Activated CD8-positive, alpha-beta T cell treated with anti-CD3 and anti-CD28 coated beads for 36 hours (primary cell): ENCODE results near the gene SEMA3B. TPM values are rescaled to one million over a fixed set of nuclear protein-coding genes. Genes with fewer than 3 reads are reported as not detected.

Experiments used
- ATAC-seq: fragments of 200-7000 bp; cut with Tn5 transposase; one replicate; pipeline ENCODE4 v1.10.0; 2021; ENCODE audit warnings: mild to moderate bottlenecking, moderate library complexity
- CTCF ChIA-PET: fragments of 350-600 bp; sonication (Branson Sonifier 250); formaldehyde crosslinking; loops from one replicate; lab custom pipeline; 2021; ENCODE audit warnings: antibody characterized with exemption; lab: Charles Lee
- POLR2A ChIA-PET: fragments of 350-600 bp; sonication (Branson Sonifier 250); formaldehyde crosslinking; loops from one replicate; lab custom pipeline; 2021; ENCODE audit warnings: antibody characterized with exemption; lab: Charles Lee
- DNase-seq: peaks from one replicate; pipeline ENCODE4 v3.0.0-alpha.2; 2020
- H3K27ac Mint-ChIP-seq: one replicate; pipeline ENCODE4 v1.8.0; 2021; ENCODE audit warnings: mild to moderate bottlenecking, mixed read lengths
- H3K27me3 Mint-ChIP-seq: one replicate; pipeline ENCODE4 v1.8.0; 2021; ENCODE audit warnings: mixed read lengths
- H3K36me3 Mint-ChIP-seq: one replicate; pipeline ENCODE4 v1.8.0; 2021; ENCODE audit warnings: low read depth, mixed read lengths
- H3K4me1 Mint-ChIP-seq: one replicate; pipeline ENCODE4 v1.8.0; 2021; ENCODE audit warnings: low read depth, mixed read lengths
- H3K4me3 Mint-ChIP-seq: one replicate; pipeline ENCODE4 v1.8.0; 2021; ENCODE audit warnings: mild to moderate bottlenecking, moderate library complexity, mixed read lengths
- H3K9me3 Mint-ChIP-seq: one replicate; pipeline ENCODE4 v1.8.0; 2021; ENCODE audit warnings: mixed read lengths
- intact Hi-C: fragments of 100-400 bp; cut with micrococcal nuclease; formaldehyde crosslinking; loops from one replicate; pipeline ENCODE4 v1.10.0; 2022
- total RNA-seq, 2 experiments: library from RNA; stranded (reverse); gene quantifications; one replicate each; pipeline ENCODE4 v1.2.3, GENCODE V29; 2021
- TF ChIP-seq, protein P1 (sequence below): fragments of 200-600 bp; IDR thresholded peaks from one replicate; pipeline ENCODE4 v1.8.0; 2022; ENCODE audit warnings: antibody characterized with exemption, mild to moderate bottlenecking

The SEMA3B gene
- total RNA-seq, 2 experiments from 2014 or later, result 1.6 to 2.3 TPM

- H3K36me3 Mint-ChIP-seq, result peaks cover 1% of the 10 kb centered on the region
- CTCF ChIA-PET, result interaction anchor here (1.0 to 1.1 kb wide), 3 partner anchors 25 to 50 kb away, joined by 3 to 4 read pairs (median 3); no protein-coding TSS in a partner anchor
- H3K27me3 Mint-ChIP-seq, result no peaks in the 10 kb centered on the region
- no peak for ATAC-seq
- H3K4me3 Mint-ChIP-seq, result no peak overlapping the region
- no peaks in the 10 kb centered on the region for H3K9me3 Mint-ChIP-seq
- POLR2A ChIA-PET, result interaction anchor here (0.9 to 3.1 kb wide), 2 partner anchors 9 to 40 kb away, joined by 3 to 14 read pairs; no protein-coding TSS in a partner anchor
- intact Hi-C loops, result no loop called here
- no peak overlapping the region for H3K27ac Mint-ChIP-seq
- TF ChIP-seq, protein P1, sequence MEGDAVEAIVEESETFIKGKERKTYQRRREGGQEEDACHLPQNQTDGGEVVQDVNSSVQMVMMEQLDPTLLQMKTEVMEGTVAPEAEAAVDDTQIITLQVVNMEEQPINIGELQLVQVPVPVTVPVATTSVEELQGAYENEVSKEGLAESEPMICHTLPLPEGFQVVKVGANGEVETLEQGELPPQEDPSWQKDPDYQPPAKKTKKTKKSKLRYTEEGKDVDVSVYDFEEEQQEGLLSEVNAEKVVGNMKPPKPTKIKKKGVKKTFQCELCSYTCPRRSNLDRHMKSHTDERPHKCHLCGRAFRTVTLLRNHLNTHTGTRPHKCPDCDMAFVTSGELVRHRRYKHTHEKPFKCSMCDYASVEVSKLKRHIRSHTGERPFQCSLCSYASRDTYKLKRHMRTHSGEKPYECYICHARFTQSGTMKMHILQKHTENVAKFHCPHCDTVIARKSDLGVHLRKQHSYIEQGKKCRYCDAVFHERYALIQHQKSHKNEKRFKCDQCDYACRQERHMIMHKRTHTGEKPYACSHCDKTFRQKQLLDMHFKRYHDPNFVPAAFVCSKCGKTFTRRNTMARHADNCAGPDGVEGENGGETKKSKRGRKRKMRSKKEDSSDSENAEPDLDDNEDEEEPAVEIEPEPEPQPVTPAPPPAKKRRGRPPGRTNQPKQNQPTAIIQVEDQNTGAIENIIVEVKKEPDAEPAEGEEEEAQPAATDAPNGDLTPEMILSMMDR, result no peak
- H3K4me1 Mint-ChIP-seq, result peaks cover 23% of the 10 kb centered on the region
- DNase-seq, result no peak
Measured at GRCh38 chr3:50296721-50297383, 27.9 kb downstream of the SEMA3B start.

DNA sequence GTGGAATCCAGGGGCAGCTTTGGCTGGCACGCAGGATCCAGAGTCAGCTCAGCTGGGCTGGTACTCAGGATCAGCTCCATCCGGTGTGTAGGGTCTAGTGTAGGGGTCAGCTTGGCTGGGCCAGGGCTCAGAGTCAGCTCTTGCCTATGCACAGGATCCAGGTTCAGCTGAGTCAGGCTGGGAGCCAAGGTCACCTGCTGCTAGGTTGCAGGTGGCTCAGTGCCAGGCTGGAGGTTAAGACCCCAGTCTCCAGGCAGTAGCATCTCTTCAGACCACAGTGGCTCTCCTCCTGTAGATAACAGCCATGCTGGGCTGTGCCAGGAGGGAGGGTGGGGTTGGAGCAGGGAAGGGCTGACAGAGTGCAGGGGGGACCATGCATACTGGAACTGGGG, 28.4 kb downstream of the SEMA3B start:
- Mint-ChIP-seq H3K4me1 (peaks cover 23% of the 10 kb centered on the region), H3K27ac (no peak overlapping the region), H3K27me3 (no peaks in the 10 kb centered on the region), H3K9me3 (no peaks in the 10 kb centered on the region), H3K4me3 (peak overlapping the region; percentile 99), H3K36me3 (peaks cover 1% of the 10 kb centered on the region)
- intact Hi-C loops, result no loop called here
- TF ChIP-seq, protein P1, result no peak
- no peak for DNase-seq
- ATAC-seq, result no peak
- ChIA-PET CTCF (interaction anchor here (1.0 to 1.9 kb wide), 3 partner anchors 8 to 27 kb away, joined by 3 to 8 read pairs (median 4); no protein-coding TSS in a partner anchor), POLR2A (interaction anchor here (1.8 to 3.1 kb wide), 2 partner anchors 9 to 40 kb away, joined by 7 to 14 read pairs; no protein-coding TSS in a partner anchor)

- Mint-ChIP-seq H3K27me3 (no peaks in the 10 kb centered on the region), H3K27ac (peak overlapping the region; percentile 98), H3K4me3 (peak overlapping the region; percentile 99), H3K4me1 (peaks cover 17% of the 10 kb centered on the region), H3K9me3 (no peaks in the 10 kb centered on the region), H3K36me3 (peaks cover 1% of the 10 kb centered on the region)
- ATAC-seq (no peak), DNase-seq (no peak)
- CTCF ChIA-PET, result interaction anchor here (0.6 to 1.9 kb wide), 9 partner anchors 9 to 55 kb away, joined by 3 to 8 read pairs (median 4); partner anchors contain the start of genes LSMEM2 and TUSC2
- TF ChIP-seq, protein P1, result no peak
- POLR2A ChIA-PET, result interaction anchor here (0.9 to 3.1 kb wide), 13 partner anchors 8 to 61 kb away, joined by 3 to 14 read pairs (median 6); partner anchors contain the start of genes CYB561D2, LSMEM2, NPRL2 and RASSF1
- intact Hi-C loops, result no loop called here
Measured at GRCh38 chr3:50297896-50298725, 29.2 kb downstream of the SEMA3B start.

GRCh38 chr3:50298836-50299637, 30.1 kb downstream of the SEMA3B start, which contains the start of the genes HYAL3 and NAA80:
Gene HYAL3 (minus strand): TSS chr3:50299405. CDS start chr3:50295602, 3,803 bp downstream.
Gene NAA80 (minus strand): TSS chr3:50299405. CDS start chr3:50297463, 1,942 bp downstream.
- peak within 1 kb of the TSS; percentile 99 for H3K4me3 Mint-ChIP-seq
- H3K27me3 Mint-ChIP-seq, result no peaks in the 10 kb centered on the region
- CTCF ChIA-PET, result interaction anchor here (0.8 to 1.9 kb wide), 18 partner anchors 9 to 104 kb away, joined by 3 to 8 read pairs (median 4); partner anchors contain the start of genes LSMEM2, RASSF1 and TUSC2

More at GRCh38 chr3:50298836-50299637, 30.1 kb downstream of the SEMA3B start, which contains the start of the genes HYAL3 and NAA80:
- peak within 1 kb of the TSS; percentile 98 for H3K27ac Mint-ChIP-seq
- POLR2A ChIA-PET, result interaction anchor here (0.6 to 3.1 kb wide), 18 partner anchors 9 to 269 kb away, joined by 3 to 14 read pairs (median 4); partner anchors contain the start of genes CYB561D2, LSMEM2, NPRL2 and RASSF1
- H3K9me3 Mint-ChIP-seq, result no peaks in the 10 kb centered on the region
- H3K4me1 Mint-ChIP-seq, result peaks cover 17% of the 10 kb centered on the region
- ATAC-seq (peak; percentile 92), DNase-seq (peak; percentile 100)
- intact Hi-C loops, result no loop called here
- H3K36me3 Mint-ChIP-seq, result peaks cover 1% of the 10 kb centered on the region
- TF ChIP-seq, protein P1, result peak; percentile 65
